HepG2 (cell line): ENCODE results near the gene FKBP5. TPM values are rescaled to one million over a fixed set of nuclear protein-coding genes. Genes with fewer than 3 reads are reported as not detected.
A peak's percentile ranks its signal among the peaks of the same experiment; 100 is the strongest.

Experiments
- AKAP8 ChIP-seq: sonication (generic); formaldehyde crosslinking; IDR thresholded peaks from 2 replicates; pipeline ENCODE4 v1.5.1; 2020; ENCODE audit warnings: mild to moderate bottlenecking, missing genetic modification reagents
- AKNA ChIP-seq: sonication (generic); formaldehyde crosslinking; IDR thresholded peaks from 2 replicates; pipeline ENCODE4 v1.4.0; 2020; ENCODE audit warnings: missing genetic modification reagents, borderline replicate concordance
- BHLHE40 ChIP-seq: IDR thresholded peaks from 2 replicates; pipeline ENCODE4 v1.6.1; 2011; ENCODE audit warnings: low read length, improper control_type of control experiment
- CENPT ChIP-seq: sonication (generic); formaldehyde crosslinking; IDR thresholded peaks from 2 replicates; pipeline ENCODE4 v1.8.0; 2022; ENCODE audit warnings: low read depth, mild to moderate bottlenecking, moderate library complexity, missing genetic modification reagents
- DNMT3B ChIP-seq: conservative IDR thresholded peaks from 2 replicates; pipeline ENCODE4 v1.6.1; 2016; ENCODE audit warnings: missing biosample characterization, control low read depth
- HCFC1 ChIP-seq: fragments of 150-350 bp; IDR thresholded peaks from 2 replicates; pipeline ENCODE4 v1.6.1; 2014; ENCODE audit warnings: low read depth, low read length
- HNF1A ChIP-seq, 2 experiments: sonication (generic) in 1 of 2; formaldehyde crosslinking in 1 of 2; IDR thresholded peaks; 2 replicates each; pipeline versions ENCODE4 v1.4.0 to v1.6.1; 2016 to 2020; ENCODE audit warnings: borderline replicate concordance in 1 of 2, low read depth in 1 of 2, mild to moderate bottlenecking in 1 of 2, missing genetic modification reagents in 1 of 2
- KLF15 ChIP-seq: sonication (generic); formaldehyde crosslinking; IDR thresholded peaks from 2 replicates; pipeline ENCODE4 v1.8.1; 2023; ENCODE audit warnings: borderline replicate concordance, mild to moderate bottlenecking, inconsistent platforms, missing genetic modification reagents, mixed read lengths
- SAP130 ChIP-seq: IDR thresholded peaks from 2 replicates; pipeline ENCODE4 v1.6.1; 2016; ENCODE audit warnings: low read depth
- SETDB1 ChIP-seq: sonication (generic); formaldehyde crosslinking; IDR thresholded peaks from 2 replicates; pipeline ENCODE4 v1.5.1; 2020; ENCODE audit warnings: missing genetic modification reagents, mild to moderate bottlenecking, borderline replicate concordance
- SNRNP70 ChIP-seq: fragments of 200-400 bp; formaldehyde crosslinking; IDR thresholded peaks from 2 replicates; pipeline ENCODE4 v1.6.1; 2017; ENCODE audit warnings: mild to moderate bottlenecking, low read depth, low read length, moderate library complexity
- TARDBP ChIP-seq: sonication (generic); formaldehyde crosslinking; IDR thresholded peaks from 2 replicates; pipeline ENCODE4 v1.8.0; 2022; ENCODE audit warnings: mild to moderate bottlenecking, missing genetic modification reagents
- ZFP41 ChIP-seq: sonication (generic); formaldehyde crosslinking; IDR thresholded peaks from 2 replicates; pipeline ENCODE4 v1.4.0; 2020; ENCODE audit warnings: mild to moderate bottlenecking, missing genetic modification reagents, borderline replicate concordance
- ZNF20 ChIP-seq: sonication (generic); formaldehyde crosslinking; IDR thresholded peaks from 2 replicates; pipeline ENCODE4 v1.4.0; 2020; ENCODE audit warnings: mild to moderate bottlenecking, moderate library complexity, missing genetic modification reagents
- ZNF329 ChIP-seq: sonication (generic); formaldehyde crosslinking; IDR thresholded peaks from 2 replicates; pipeline ENCODE4 v1.9.0; 2021; ENCODE audit warnings: low read depth, mild to moderate bottlenecking, missing genetic modification reagents
- ZNF441 ChIP-seq: sonication (generic); formaldehyde crosslinking; IDR thresholded peaks from 2 replicates; pipeline ENCODE4 v1.7.0; 2021; ENCODE audit warnings: missing genetic modification reagents, borderline replicate concordance
- ZNF513 ChIP-seq: sonication (generic); formaldehyde crosslinking; conservative IDR thresholded peaks from 2 replicates; pipeline ENCODE4 v1.5.0; 2020; ENCODE audit warnings: missing genetic modification reagents
- ZNF616 ChIP-seq: sonication (generic); formaldehyde crosslinking; IDR thresholded peaks from 2 replicates; pipeline ENCODE4 v1.5.0; 2020; ENCODE audit warnings: low read depth, mild to moderate bottlenecking, missing genetic modification reagents
- ZNF746 ChIP-seq: sonication (generic); formaldehyde crosslinking; IDR thresholded peaks from 2 replicates; pipeline ENCODE4 v1.8.0; 2022; ENCODE audit warnings: mild to moderate bottlenecking, missing genetic modification reagents
- polyA plus RNA-seq, 8 experiments: library from polyadenylated mRNA; depleted of rRNA in 3 of 8; stranded (reverse) in 7 of 8; unstranded in 1 of 8; fragments of >200 nt; fragmentation: Illumina TruSeq in 4 of 8; extraction: Trizol in 4 of 8; gene quantifications; 2 replicates each; pipeline versions ENCODE4 v1.2.1 to v1.2.3, GENCODE V29; 2011 to 2016; ENCODE audit warnings: low read depth in 4 of 8, missing spikeins in 1 of 8, mixed read lengths in 1 of 8; ENCODE audit not compliant: insufficient read depth in 1 of 8
- total RNA-seq, 5 experiments: library from RNA; depleted of rRNA; stranded (reverse); fragments of >200 nt; fragmentation: Illumina TruSeq; extraction: Trizol; gene quantifications; 2 replicates each; pipeline ENCODE4 v1.2.3, GENCODE V29; 2016; ENCODE audit warnings: low read depth in 1 of 5

The FKBP5 gene
- total and polyA plus RNA-seq, 2 of the 13 experiments (the other 11 are each of a cell fraction or from before 2014, with no cell fraction given) = 8.0 to 17.4 TPM

GRCh38 chr6:35722121-35722761 lies 33.5 kb upstream of the FKBP5 start (continued):
- TF ChIP-seq HNF1A (IDR thresholded peaks at IDR 0.05; ENCODE audit: low read depth) = no peak
- no peak for TF ChIP-seq HNF1A (CRISPR knock-in tag; IDR thresholded peaks at IDR 0.05; ENCODE audit: borderline replicate concordance)
- TF ChIP-seq ZNF441 (CRISPR knock-in tag) = 0 out of 2 replicates have a peak, but pooled peaks have one; percentile 53
- no peak for TF ChIP-seq AKNA (CRISPR knock-in tag)
- TF ChIP-seq BHLHE40 = no peak
- no peak for TF ChIP-seq HCFC1
- TF ChIP-seq ZNF329 = no peak
- no peak for TF ChIP-seq SETDB1 (CRISPR knock-in tag)
- TF ChIP-seq TARDBP (CRISPR knock-in tag) = no peak
- no peak for TF ChIP-seq ZNF616 (CRISPR knock-in tag)
- TF ChIP-seq CENPT (CRISPR knock-in tag) = 0 out of 2 replicates have a peak, but pooled peaks have one; percentile 25
- TF ChIP-seq AKAP8 = no peak
- peak; percentile 41; the same call in 1 of the 2 replicates for TF ChIP-seq SAP130 (CRISPR knock-in tag)
- no peak for TF ChIP-seq SNRNP70
- TF ChIP-seq ZNF20 (CRISPR knock-in tag) = no peak
- no peak for TF ChIP-seq ZNF746
- TF ChIP-seq ZNF513 (CRISPR knock-in tag) = no peak
- TF ChIP-seq DNMT3B (CRISPR knock-in tag) = no peak
- TF ChIP-seq KLF15 (CRISPR knock-in tag) = 0 out of 2 replicates have a peak, but pooled peaks have one; percentile 37
- no peak for TF ChIP-seq ZFP41 (CRISPR knock-in tag)
